Neural progenitor cell (in vitro differentiated cells): Measurements from ENCODE around the gene HELQ.

Experiments
- CTCF ChIP-seq: fragments of 200-600 bp; sonication (generic); IDR thresholded peaks from 2 replicates; pipeline ENCODE4 v1.5.1; 2017; ENCODE audit warnings: antibody characterized with exemption, mild to moderate bottlenecking
- EZH2 ChIP-seq: fragments of 200-600 bp; sonication (generic); IDR thresholded peaks from 2 replicates; pipeline ENCODE4 v1.6.1; 2017; ENCODE audit warnings: antibody characterized with exemption, mild to moderate bottlenecking, moderate library complexity
- EZH2phosphoT487 ChIP-seq: fragments of 200-600 bp; sonication (generic); IDR thresholded peaks from 2 replicates; pipeline ENCODE4 v1.6.1; 2017; ENCODE audit warnings: antibody characterized with exemption

GRCh38 chr4:83393908-83394307, 61.7 kb downstream of the HELQ start:
- TF ChIP-seq CTCF (no peak), EZH2 (no peak), EZH2phosphoT487 (no peak)
